NCI-H2107 (cell line): Measurements from ENCODE around the gene RNF115.
"Not testable (repeated sequence)": the region's sequence is repeated elsewhere in the genome, so short reads cannot be mapped to it uniquely, and the experiment has no call there.

Experiments used
- DNase-seq: peaks from one replicate; lab custom pipeline; 2025; lab: John Stamatoyannopoulos, UW

RNF115 gene

DNA sequence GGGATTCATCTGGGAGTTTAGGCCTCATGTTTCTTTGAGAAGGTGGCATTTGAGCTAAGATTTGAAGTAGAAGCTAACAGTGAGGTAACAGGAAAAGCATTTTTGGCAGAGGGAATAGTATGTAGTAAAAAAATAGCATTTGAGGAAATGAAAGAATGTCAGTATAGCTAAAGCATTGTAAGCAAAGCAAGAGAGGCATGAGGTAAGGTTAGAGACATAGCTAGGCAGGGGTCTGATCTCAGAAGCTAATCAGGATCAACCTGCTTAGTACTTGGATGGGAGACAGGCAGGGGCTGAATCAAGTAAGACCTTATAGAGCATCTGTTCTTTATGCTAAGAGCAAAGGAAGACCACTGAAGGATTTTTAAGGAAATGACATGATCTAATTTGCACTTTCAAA is 4.1 kb upstream of the RNF115 start:
- no peak for DNase-seq

DNA sequence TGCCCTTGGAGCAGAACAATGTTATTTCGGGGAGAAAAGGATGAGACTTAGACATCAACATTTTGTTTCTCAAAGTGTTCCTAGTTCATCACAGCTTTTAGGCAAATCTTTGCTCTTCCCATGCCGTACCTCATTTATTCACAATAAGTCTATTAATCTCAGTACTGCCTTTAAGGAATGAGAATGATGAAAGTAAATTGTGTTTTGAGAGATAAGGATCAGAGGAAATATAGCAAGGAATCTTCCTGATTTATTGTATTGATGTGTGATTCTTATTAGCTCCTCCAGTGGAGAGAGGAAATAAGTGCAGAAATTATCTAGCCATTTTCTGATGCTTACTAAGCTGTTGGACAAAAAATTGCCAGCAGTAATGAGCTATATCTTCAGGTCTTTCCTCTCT is 2.1 kb upstream of the RNF115 start:
- DNase-seq = no peak

DNA sequence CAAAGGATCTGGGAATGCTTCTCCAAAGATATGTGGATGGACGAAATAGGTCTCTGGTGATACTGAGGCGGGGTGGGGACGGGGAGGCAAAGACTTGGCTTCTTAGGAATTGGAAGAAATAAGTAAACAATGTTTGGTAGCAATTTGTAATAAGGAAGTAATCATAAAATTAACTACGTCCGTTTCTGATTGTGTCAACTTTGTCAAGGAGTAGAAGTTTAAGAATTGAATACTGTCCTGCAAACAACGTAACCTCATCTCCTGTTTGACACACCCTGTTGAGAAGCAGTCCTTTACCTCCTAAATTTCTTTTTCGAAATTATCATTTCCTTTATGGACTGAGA is 576 bp upstream of the RNF115 start:
- DNase-seq = no peak

GRCh38 chr1:145822779-145823331 is 1.0 kb downstream of the RNF115 start:
- not testable (repeated sequence) for DNase-seq

GRCh38 chr1:145818095-145818494 is 5.8 kb downstream of the RNF115 start:
- DNase-seq = not testable (repeated sequence)

DNA sequence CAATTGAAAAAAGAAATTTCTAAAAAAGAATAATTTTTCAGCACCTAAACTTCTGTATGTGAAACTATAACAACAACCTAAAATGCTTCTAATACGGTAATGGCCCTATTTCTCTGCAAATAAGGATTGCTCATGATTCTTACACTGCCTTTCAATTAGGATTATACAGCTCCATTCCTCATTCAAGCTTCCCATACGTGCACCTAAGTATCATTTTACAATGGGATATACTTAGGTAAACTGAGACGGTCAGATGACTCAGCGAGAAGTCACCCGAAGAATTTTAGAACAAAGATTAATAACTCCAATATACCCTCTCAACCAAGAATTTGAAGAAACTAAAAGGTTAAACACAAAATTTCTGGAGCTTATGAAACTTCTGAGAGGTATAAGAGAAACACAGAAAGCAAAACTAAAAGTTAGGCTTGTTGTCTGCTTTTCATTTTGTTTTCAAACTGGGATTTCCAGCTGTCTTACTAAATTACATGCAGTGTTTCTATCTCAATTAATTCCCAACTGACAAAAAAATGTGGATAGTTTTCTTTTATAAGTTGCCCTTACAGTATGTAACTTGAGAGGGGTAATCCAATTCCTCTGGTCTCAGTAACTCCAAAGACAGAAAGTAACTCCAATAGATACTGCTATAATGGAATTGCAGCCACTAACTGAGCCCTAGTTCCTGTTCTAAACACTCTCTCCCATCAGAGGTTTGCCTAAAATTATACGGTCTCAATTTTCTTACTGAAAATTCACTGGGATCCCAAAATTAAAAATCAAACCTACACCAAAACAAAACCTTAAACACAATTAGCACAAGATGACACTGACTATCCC is 10.7 kb downstream of the RNF115 start:
- not testable (repeated sequence) for DNase-seq

DNA sequence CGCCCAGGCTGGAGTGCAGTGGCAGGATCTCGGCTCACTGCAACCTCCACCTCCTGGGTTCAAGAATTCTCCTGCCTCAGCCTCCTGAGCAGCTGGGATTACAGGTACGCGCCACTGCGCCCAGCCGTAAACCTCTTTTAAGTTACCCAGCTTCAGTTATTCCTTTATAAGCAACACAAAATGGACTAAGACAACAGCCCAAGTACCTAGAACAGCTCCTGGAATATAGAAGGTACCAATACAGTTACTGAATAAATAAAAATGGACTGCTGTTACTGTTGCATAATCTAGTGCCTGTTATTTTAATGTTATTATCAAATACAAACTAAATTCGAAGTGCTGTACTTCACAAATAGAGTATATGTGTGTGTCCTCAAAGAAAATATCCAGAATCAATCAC is 17.1 kb downstream of the RNF115 start:
- no peak for DNase-seq

DNA sequence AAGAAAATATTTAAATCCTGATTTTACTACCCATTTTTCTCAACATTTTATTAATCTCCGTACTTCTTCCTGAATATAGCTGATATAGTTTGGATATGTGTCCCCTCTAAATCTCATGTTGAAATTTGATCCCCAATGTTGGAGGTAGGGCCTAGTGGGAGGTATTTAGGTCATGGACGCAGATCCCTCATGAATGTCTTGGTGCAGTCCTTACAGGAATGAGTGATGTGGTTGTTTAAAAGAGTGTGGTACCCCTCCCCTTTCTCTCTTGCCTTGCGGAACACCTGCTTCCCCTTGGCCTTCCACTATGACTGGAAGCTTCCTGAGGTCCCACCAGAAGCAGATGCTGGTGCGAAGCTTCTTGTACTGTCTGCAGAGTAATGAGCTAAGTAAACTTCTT is 17.5 kb downstream of the RNF115 start:
- DNase-seq = no peak

- DNase-seq = no peak
Measured at GRCh38 chr1:145805057-145805456, 18.8 kb downstream of the RNF115 start.

DNA sequence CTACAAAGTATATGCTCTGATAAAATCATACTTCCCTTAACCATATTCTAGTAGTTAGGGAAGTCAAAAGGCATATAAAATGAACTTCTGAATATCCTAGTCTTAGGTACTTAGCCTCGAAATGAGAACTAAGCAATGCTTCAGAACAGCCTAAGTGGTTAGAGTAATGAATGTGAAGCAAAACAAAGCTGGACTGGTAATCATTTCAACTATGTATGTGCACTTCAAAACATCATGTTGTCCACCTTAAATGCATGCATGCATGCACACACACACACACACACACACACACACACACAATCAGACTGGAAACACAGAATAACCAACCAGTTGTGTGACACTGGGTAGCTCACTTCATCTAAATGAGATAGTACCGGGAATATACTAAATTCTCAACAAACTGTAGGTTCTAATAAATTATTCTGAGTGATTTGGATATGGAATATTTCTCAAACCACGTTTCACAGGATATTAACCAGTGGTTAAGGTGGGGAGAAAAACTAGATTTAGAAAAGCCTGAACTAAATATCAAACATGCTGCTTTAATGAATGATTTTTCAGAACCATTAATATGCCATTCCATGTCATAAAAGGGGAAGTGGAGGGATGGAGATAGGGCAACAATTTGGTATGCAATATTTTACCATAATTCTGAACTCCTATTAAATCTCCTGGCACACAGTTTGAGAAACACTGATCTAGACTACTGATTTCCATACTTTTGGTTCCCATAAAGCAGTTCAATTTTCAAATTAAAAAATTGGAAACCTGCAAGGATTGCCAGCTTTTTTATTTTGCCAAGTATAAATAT is 19.5 kb downstream of the RNF115 start:
- no peak for DNase-seq

- no peak for DNase-seq
Measured at GRCh38 chr1:145799806-145800205, 24.1 kb downstream of the RNF115 start.

DNA sequence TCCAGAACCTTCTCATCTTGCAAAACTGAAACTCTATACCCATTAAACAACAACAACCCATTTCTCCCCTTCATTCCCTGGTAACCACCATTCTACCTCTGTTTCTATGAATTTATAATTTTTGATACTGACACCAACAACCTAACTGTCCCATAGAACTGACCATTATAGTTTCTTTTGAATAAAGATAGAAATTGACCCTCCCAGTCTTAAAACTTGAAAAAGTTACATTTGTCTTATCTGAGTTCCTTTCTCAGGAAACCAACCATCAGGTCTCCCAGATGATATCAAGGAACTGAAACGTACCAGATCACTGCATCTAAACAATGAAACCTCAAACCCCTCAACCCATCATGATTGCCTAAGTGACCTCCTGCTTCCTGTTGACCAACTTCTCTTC is 27.1 kb downstream of the RNF115 start:
- no peak for DNase-seq

DNA sequence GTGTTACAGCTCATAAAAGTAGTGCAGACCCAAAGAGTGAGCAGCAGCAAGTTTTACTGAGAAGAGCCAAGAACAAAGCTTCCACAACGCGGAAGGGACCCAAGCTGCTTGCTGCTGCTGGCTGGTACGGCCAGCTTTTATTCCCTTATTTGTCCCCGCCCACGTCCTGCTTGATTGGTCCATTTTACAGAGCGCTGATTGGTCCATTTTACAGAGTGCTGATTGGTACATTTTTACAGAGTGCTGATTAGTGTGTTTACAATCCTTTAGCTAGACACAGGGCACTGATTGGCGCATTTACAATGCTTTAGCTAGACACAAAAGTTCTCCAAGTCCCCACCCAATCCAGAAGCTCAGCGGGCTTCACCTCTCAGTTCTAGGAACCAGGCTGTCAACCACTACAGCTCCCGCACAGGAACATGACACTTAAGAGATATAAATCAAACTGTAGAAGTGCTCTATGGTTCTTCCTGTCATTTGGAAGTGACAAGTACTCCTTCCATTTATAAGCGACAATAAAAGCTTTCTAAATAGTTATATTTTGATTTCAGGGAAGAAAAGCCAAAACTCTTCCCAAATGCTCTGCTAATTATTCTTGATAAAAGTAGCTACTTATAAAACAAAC is 28.5 kb downstream of the RNF115 start:
- no peak for DNase-seq

DNA sequence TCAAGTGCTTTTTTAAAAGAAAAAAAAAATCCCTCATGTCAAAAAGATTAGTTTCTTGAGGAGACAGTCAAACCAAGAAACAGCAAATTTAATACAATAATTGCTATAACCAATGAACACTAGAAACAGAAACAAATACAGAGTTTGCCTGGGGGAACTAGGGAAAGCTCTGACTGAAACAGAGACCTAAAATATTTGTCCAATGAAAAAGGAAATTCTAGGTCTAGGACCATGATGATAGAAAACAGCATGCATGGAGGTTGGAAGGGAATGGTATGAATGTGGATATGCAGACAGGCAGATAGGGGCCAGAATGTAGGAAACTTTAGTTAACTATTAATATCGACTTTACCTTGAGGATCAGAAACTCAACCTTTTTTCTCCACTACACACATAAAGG is 31.4 kb downstream of the RNF115 start:
- DNase-seq = no peak

DNA sequence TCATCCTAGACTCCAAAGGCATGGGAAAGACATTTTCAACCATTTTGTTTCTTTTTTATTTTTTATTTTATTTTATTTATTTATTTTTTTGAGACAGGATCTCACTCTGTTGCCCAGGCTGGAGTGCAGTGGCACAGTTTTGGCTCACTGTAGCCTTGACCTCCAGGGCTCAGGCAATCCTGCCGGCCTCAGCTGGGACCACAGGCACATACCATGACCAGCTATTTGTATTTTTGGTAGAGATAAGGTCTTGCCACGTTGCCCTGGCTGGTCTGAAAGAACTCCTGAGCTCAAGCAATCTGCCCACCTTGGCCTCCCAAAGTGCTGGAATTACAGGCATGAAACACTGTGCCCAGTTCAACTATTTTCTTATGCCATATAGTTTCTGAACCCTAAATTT is 32.0 kb downstream of the RNF115 start:
- not testable (repeated sequence) for DNase-seq

DNA sequence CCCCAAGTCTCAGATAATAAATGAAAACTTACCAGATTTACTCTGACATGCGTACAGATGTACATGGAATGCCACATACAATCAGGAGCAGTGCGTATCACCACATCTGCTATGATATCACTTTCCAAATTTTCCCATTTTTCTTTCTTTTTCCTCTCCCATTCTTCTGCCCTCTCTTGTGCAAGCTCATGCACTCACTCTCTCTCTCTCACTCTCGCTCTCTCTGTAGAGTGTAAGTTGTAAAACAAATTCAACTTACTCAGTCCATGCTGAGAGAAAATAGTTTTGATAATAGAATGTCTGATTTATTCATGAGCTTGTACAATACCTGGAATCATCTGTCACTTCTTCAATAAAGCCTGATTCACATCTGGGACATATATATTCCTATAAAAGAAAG is 35.3 kb downstream of the RNF115 start:
- DNase-seq = no peak

DNA sequence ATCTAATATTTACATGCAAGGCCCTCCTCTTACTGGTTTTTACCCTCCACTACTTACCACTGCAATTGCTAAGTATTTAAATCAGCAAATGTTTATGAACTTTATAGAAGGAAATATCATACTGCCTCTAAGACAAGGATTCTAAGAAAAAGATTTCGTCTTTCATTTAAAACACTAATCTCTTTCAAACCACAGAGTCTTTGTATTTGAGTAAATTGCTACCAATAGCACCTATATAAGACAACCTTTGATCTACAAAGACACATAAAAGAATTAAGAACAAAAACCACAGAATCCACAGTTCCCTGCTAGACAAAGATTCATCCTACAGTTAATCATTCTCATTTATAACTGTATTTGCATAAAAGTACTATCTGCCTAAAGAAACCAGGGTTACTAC is 37.6 kb downstream of the RNF115 start:
- DNase-seq = no peak

GRCh38 chr1:145785547-145785946 is 38.3 kb downstream of the RNF115 start:
- DNase-seq = no peak

DNA sequence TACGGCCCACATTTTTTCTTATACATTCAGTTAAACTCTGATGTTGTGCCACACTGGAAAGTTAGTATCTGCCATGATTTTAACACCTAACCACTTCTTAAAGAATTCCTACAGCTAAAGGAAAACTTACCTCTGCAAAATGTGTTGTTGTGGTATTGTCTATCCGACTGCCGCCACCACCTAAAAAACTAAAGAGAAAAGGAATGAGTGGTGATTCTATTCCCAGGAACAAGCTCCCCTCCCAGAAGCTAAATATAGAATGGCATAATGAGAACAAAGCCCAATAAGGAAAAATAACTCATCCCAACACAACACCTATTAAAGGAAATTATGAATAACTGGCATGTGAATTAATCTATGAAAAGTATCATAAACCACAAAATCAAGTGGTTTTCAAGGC is 39.5 kb downstream of the RNF115 start:
- no peak for DNase-seq

DNA sequence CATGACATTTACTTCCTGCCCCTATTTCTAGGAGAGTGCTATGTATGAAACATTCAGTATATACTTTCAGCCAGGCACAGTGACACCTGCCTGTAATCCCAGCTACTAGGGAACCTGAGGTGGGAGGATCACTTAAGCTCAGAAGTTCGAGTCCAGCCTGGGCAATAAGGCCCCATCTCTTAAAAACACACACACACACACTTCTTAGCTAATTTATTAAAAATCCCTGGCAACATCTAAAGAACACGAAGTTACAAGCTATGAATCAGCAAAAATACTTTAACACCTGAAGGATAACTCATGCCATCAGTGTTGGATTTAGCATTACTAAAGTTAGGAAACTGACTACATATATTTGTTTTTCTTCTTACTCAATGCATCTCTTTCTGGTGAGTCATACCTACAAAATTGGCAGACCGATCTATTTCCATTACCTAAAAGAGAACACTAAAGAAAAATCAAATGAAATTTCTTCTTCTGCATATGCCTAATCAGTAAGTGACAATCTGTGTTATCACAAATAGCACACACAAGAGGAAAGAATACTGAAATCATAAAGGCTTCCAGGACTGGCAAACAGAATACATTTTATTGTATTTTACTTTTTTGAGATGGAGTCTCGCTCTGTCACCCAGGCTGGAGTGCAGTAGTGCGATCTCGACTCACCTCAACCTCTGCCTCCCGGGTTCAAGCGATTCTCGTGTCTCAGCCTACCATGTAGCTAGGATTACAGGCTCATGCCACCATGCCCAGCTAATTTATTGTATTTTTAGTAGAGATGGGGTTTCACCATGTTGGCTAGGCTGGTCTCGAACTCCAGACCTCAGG is 41.4 kb downstream of the RNF115 start:
- no peak for DNase-seq

DNA sequence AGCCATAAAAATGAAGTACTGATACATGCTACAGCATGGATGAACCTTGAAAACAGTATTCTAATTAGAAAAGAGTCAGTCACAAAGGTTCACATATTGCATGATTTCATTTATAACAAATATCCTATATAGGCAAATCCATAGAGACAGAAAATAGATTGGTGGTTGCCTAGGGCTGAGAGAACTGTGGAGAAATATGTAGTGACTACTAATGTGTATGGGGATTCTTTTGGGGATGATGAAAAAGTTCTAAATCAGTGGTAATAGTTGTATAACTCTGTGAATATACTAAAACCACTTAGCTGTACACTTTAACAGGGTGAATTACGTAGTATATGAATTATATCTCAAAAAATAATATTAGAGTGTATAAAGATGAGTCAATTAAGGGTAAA is 45.8 kb downstream of the RNF115 start:
- no peak for DNase-seq
